AG09319 (cell line): Measurements from ENCODE around the gene ARPC5.
A peak's percentile ranks its signal among the peaks of the same experiment; 100 is the strongest.
"Not testable (repeated sequence)": the region's sequence is repeated elsewhere in the genome, so short reads cannot be mapped to it uniquely, and the experiment has no call there.

Experiments used
- DNase-seq: peaks from one replicate; pipeline ENCODE4 v3.0.0-alpha.2; 2010; ENCODE audit warnings: low read depth; ENCODE audit errors: extremely low read depth
- TF ChIP-seq, protein P1 (sequence below): IDR thresholded peaks from 2 replicates; pipeline ENCODE4 v1.5.1; 2011; ENCODE audit warnings: low read depth, mild to moderate bottlenecking, inconsistent platforms, low read length, moderate library complexity

Gene ARPC5

DNA sequence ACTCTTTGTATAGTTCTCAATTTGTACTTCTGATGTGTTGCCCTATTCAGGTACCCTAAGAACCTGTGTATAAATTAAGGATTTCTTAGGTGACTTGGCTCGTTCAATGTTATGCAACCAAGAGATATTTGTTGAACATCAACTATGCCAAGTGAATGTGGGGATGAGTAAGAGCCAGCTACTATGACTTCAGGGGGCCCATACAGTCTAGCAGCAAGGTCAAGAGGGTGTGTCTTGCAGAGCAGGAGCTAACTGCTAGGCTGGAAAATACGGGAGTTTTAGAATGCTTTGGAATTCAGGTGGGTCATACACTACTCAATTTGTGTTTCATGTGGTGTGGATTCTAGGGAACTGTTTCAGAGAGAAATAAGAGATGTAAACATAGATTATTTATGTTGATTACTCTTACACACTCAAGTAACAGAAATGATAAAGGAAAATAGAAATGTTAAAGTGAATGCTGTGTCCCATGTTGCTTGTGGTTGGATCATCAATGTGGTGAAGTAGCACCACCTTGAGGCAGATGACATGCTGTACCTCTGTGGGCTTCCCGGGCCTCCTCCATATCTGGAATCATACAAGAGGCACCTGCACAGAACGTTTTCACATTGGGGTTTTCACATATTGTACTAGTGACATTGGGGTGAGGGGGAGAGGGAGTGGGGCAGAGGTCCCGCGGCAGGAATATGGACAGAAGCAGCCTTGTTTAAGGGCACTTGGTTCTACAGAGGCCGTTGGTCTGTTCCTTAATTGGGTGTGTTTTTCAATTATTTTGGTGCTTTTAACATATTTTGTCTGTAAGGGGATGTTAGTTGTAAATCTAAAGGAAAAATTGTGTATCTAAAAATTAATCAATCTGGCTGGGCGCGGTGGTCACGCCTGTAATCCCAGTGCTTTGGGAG, 12.4 kb downstream of the ARPC5 start:
- TF ChIP-seq, protein P1, sequence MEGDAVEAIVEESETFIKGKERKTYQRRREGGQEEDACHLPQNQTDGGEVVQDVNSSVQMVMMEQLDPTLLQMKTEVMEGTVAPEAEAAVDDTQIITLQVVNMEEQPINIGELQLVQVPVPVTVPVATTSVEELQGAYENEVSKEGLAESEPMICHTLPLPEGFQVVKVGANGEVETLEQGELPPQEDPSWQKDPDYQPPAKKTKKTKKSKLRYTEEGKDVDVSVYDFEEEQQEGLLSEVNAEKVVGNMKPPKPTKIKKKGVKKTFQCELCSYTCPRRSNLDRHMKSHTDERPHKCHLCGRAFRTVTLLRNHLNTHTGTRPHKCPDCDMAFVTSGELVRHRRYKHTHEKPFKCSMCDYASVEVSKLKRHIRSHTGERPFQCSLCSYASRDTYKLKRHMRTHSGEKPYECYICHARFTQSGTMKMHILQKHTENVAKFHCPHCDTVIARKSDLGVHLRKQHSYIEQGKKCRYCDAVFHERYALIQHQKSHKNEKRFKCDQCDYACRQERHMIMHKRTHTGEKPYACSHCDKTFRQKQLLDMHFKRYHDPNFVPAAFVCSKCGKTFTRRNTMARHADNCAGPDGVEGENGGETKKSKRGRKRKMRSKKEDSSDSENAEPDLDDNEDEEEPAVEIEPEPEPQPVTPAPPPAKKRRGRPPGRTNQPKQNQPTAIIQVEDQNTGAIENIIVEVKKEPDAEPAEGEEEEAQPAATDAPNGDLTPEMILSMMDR: peak; percentile 67
- no peak for DNase-seq

GRCh38 chr1:183622013-183622412, 13.6 kb downstream of the ARPC5 start:
- no peak for DNase-seq
- TF ChIP-seq, protein P1: no peak

GRCh38 chr1:183620311-183620710, 15.3 kb downstream of the ARPC5 start:
- DNase-seq: no peak

GRCh38 chr1:183619781-183620180, 15.8 kb downstream of the ARPC5 start:
- no peak for DNase-seq
- TF ChIP-seq, protein P1: no peak

More at GRCh38 chr1:183620311-183620710, 15.3 kb downstream of the ARPC5 start:
- TF ChIP-seq, protein P1: no peak

DNA sequence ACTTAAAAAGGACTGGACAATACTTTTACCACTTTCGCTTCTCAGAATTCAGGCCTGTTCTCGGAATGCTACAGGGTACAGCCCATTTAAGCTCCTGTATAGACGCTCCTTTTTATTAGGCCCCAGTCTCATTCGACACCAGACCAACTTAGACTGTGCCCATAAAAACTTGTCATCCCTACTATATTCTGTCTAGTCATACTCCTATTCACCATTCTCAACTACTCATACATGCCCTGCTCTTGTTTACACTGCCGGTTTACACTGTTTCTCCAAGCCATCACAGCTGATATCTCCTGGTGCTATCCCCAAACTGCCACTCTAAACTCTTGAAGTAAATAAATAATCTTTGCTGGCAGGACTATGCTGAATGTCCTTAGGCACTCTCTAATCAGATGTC, 17.4 kb downstream of the ARPC5 start:
- DNase-seq: not testable (repeated sequence)

DNA sequence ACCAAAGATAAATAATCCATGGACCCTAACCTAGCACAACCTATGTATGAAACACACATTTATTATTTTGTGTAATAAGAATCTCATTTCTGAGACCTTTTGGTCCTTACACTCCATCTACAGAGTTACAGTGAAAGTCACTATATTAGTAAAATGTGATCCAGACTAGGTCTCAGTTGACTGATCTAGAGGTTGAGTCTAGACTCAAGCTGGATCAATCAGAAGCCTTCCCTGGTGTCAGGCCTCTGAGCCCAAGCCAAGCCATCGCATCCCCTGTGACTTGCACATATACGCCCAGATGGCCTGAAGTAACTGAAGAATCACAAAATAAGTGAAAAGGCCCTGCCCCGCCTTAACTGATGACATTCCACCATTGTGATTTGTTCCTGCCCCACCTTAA, 22.6 kb downstream of the ARPC5 start:
- not testable (repeated sequence) for DNase-seq

GRCh38 chr1:183612407-183612806, 23.2 kb downstream of the ARPC5 start:
- TF ChIP-seq, protein P1: no peak
- no peak for DNase-seq

DNA sequence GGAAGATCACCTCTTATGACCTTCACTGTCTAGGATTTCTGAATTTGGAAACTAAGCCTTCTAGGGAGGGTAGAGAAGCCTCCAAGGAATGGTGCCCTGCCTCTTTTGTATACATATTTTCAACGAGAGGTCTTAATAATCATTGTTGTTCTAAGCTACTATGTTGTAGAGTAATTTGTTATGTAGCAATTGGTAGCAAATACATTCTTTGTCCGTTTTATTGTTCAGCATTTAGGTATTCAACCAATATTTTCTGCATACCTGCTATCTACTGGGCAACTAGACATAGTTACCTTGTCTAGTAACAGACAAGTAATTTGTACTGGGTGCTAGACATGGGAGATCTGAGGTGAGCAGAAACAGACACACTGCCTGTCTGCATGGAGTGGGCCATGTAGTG, 24.6 kb downstream of the ARPC5 start:
- DNase-seq: no peak
- TF ChIP-seq, protein P1: no peak
